Right forelimb (tissue), 1 donor: ENCODE results near the gene HSF2BP.
"Not testable (repeated sequence)": the region's sequence is repeated elsewhere in the genome, so short reads cannot be mapped to it uniquely, and the experiment has no call there.

Experiments used
- DNase-seq: peaks from one replicate; pipeline ENCODE4 v3.0.0-alpha.2; 2018

The HSF2BP gene

GRCh38 chr21:43596616-43597015 lies 62.7 kb downstream of the HSF2BP start:
- no peak for DNase-seq

GRCh38 chr21:43595769-43596168 lies 63.5 kb downstream of the HSF2BP start:
- DNase-seq: not testable (repeated sequence)

- DNase-seq: no peak
Observed at GRCh38 chr21:43593078-43593477, 66.2 kb downstream of the HSF2BP start.

- DNase-seq: no peak
Observed at GRCh38 chr21:43591571-43591970, 67.7 kb downstream of the HSF2BP start.

GRCh38 chr21:43590194-43590593 lies 69.1 kb downstream of the HSF2BP start:
- no peak for DNase-seq

- no peak for DNase-seq
Observed at GRCh38 chr21:43588957-43589356, 70.3 kb downstream of the HSF2BP start.

- DNase-seq: no peak
Observed at GRCh38 chr21:43585924-43586413, 73.3 kb downstream of the HSF2BP start.

- no peak for DNase-seq
Observed at GRCh38 chr21:43585514-43585913, 73.8 kb downstream of the HSF2BP start.

- DNase-seq: no peak
Observed at GRCh38 chr21:43581453-43581852, 77.8 kb downstream of the HSF2BP start.

GRCh38 chr21:43578677-43579303 lies 80.5 kb downstream of the HSF2BP start:
- no peak for DNase-seq

- no peak for DNase-seq
Observed at GRCh38 chr21:43575473-43575844, 83.8 kb downstream of the HSF2BP start.

GRCh38 chr21:43574741-43575472 lies 84.4 kb downstream of the HSF2BP start:
- DNase-seq: no peak

GRCh38 chr21:43573921-43574320 lies 85.4 kb downstream of the HSF2BP start:
- no peak for DNase-seq

- no peak for DNase-seq
Observed at GRCh38 chr21:43572446-43572845, 86.8 kb downstream of the HSF2BP start.

- no peak for DNase-seq
Observed at GRCh38 chr21:43571976-43572375, 87.3 kb downstream of the HSF2BP start.

GRCh38 chr21:43570195-43570594 lies 89.1 kb downstream of the HSF2BP start:
- not testable (repeated sequence) for DNase-seq

- not testable (repeated sequence) for DNase-seq
Observed at GRCh38 chr21:43562451-43562850, 96.8 kb downstream of the HSF2BP start.

GRCh38 chr21:43540561-43540960 lies 118.7 kb downstream of the HSF2BP start:
- not testable (repeated sequence) for DNase-seq

GRCh38 chr21:43522495-43523131 lies 136.7 kb downstream of the HSF2BP start:
- DNase-seq: not testable (repeated sequence)

- DNase-seq: not testable (repeated sequence)
Observed at GRCh38 chr21:43517701-43518100, 141.6 kb downstream of the HSF2BP start.

GRCh38 chr21:43516860-43517627 lies 142.2 kb downstream of the HSF2BP start:
- not testable (repeated sequence) for DNase-seq

GRCh38 chr21:43516295-43516847 lies 142.9 kb downstream of the HSF2BP start:
- not testable (repeated sequence) for DNase-seq

- not testable (repeated sequence) for DNase-seq
Observed at GRCh38 chr21:43514834-43515233, 144.5 kb downstream of the HSF2BP start.
